GM23248 (cell line): ENCODE data around the gene PIM1.

ENCODE experiments used
- EZH2 ChIP-seq: fragments of 200-600 bp; sonication (generic); IDR thresholded peaks from 2 replicates; pipeline ENCODE4 v1.6.1; 2018; ENCODE audit warnings: antibody characterized with exemption, mild to moderate bottlenecking; ENCODE audit not compliant: insufficient read depth, poor library complexity, severe bottlenecking
- EZH2phosphoT487 ChIP-seq: fragments of 200-600 bp; sonication (generic); IDR thresholded peaks from 2 replicates; pipeline ENCODE4 v1.6.1; 2018; ENCODE audit warnings: antibody characterized with exemption, moderate library complexity, mild to moderate bottlenecking, low read depth; ENCODE audit not compliant: insufficient read depth

- TF ChIP-seq EZH2: no peak
- no peak for TF ChIP-seq EZH2phosphoT487
Observed at GRCh38 chr6:37138856-37139229, 31.1 kb upstream of the PIM1 start.
